H54 (cell line): Measurements from ENCODE around the gene FBLN2.

Experiments used
- DNase-seq: peaks from one replicate; pipeline ENCODE4 v3.0.0; 2011; ENCODE audit warnings: low spot score, mixed read lengths; ENCODE audit not compliant: insufficient read length
- FAIRE-seq: peaks from 3 replicates; lab custom pipeline; 2011; peaks lifted over from hg19 to GRCh38; lab: Jason Lieb, UNC
- POLR2A ChIP-seq: IDR thresholded peaks from 2 replicates; pipeline ENCODE4 v1.6.1; 2011; ENCODE audit warnings: low read depth, mild to moderate bottlenecking, low read length

Gene FBLN2

GRCh38 chr3:13530241-13531009 is 18.5 kb upstream of the FBLN2 start:
- DNase-seq (no peak), FAIRE-seq (no peak)
- no peak for TF ChIP-seq POLR2A

GRCh38 chr3:13532085-13532484 is 16.8 kb upstream of the FBLN2 start:
- TF ChIP-seq POLR2A, result no peak
- DNase-seq, result no peak
- no peak for FAIRE-seq

- FAIRE-seq (no peak), DNase-seq (no peak)
- TF ChIP-seq POLR2A, result no peak
Observed at GRCh38 chr3:13532631-13533030, 16.3 kb upstream of the FBLN2 start.

GRCh38 chr3:13533885-13534301 is 15.0 kb upstream of the FBLN2 start:
- FAIRE-seq, result no peak
- no peak for TF ChIP-seq POLR2A

GRCh38 chr3:13535526-13535875 is 13.4 kb upstream of the FBLN2 start:
- no peak for TF ChIP-seq POLR2A
- FAIRE-seq, result no peak
- DNase-seq, result no peak

More at GRCh38 chr3:13533885-13534301, 15.0 kb upstream of the FBLN2 start:
- DNase-seq, result no peak

GRCh38 chr3:13535905-13536304 is 13.0 kb upstream of the FBLN2 start:
- DNase-seq, result no peak
- FAIRE-seq, result no peak
- no peak for TF ChIP-seq POLR2A

GRCh38 chr3:13536432-13536831 is 12.5 kb upstream of the FBLN2 start:
- no peak for DNase-seq
- no peak for TF ChIP-seq POLR2A
- FAIRE-seq, result no peak

GRCh38 chr3:13536832-13537231 is 12.1 kb upstream of the FBLN2 start:
- TF ChIP-seq POLR2A, result no peak
- DNase-seq, result no peak
- no peak for FAIRE-seq

- FAIRE-seq (no peak), DNase-seq (no peak)
- TF ChIP-seq POLR2A, result no peak
Observed at GRCh38 chr3:13537244-13537908, 11.5 kb upstream of the FBLN2 start.

GRCh38 chr3:13537909-13538296 is 11.0 kb upstream of the FBLN2 start:
- no peak for FAIRE-seq
- DNase-seq, result peak; percentile 78
- TF ChIP-seq POLR2A, result no peak

GRCh38 chr3:13538520-13539291 is 10.2 kb upstream of the FBLN2 start:
- DNase-seq (no peak), FAIRE-seq (no peak)
- TF ChIP-seq POLR2A, result no peak

- FAIRE-seq (no peak), DNase-seq (no peak)
- 0 out of 2 replicates have a peak, but pooled peaks have one; percentile 22 for TF ChIP-seq POLR2A
Observed at GRCh38 chr3:13539292-13539638, 9.7 kb upstream of the FBLN2 start.

GRCh38 chr3:13539671-13540070 is 9.3 kb upstream of the FBLN2 start:
- FAIRE-seq, result no peak
- TF ChIP-seq POLR2A, result no peak
- no peak for DNase-seq
